ENCODE measurements around the gene IL31RA. TPM values are rescaled to one million over a fixed set of nuclear protein-coding genes. Genes with fewer than 3 reads are reported as not detected.

IL31RA gene
- total and polyA plus RNA-seq, 2 experiments from 2014 or later = not detected

GRCh38 chr5:55929020-55929799 is 78.1 kb downstream of the IL31RA start:
- Histone ChIP-seq H3K27me3 (no peaks in the 10 kb centered on the region), H3K27ac (no peak overlapping the region), H3K36me3 (no peaks in the 10 kb centered on the region), H3K4me3 (no peak overlapping the region), H3K9me3 (ENCODE audit: low read depth) (no peaks in the 10 kb centered on the region), H3K4me1 (ENCODE audit: low read depth) (no peaks in the 10 kb centered on the region)
- no peak for TF ChIP-seq CTCF (IDR thresholded peaks at IDR 0.05; ENCODE audit: low read depth, low read length)
- no peak for DNase-seq (ENCODE audit: low read depth in 1 of 2, low spot score in 1 of 2)

- DNase-seq (ENCODE audit: low read depth in 1 of 2, low spot score in 1 of 2) = no peak
- Histone ChIP-seq H3K4me3 (no peak overlapping the region), H3K27ac (no peak overlapping the region), H3K9me3 (ENCODE audit: low read depth) (no peaks in the 10 kb centered on the region), H3K36me3 (peaks cover 2% of the 10 kb centered on the region), H3K27me3 (no peaks in the 10 kb centered on the region), H3K4me1 (ENCODE audit: low read depth) (no peaks in the 10 kb centered on the region)
- no peak for TF ChIP-seq CTCF (IDR thresholded peaks at IDR 0.05; ENCODE audit: low read depth, low read length)
Measured at GRCh38 chr5:55932700-55933099, 81.5 kb downstream of the IL31RA start.

GRCh38 chr5:55933377-55934114 is 82.4 kb downstream of the IL31RA start:
- TF ChIP-seq CTCF (IDR thresholded peaks at IDR 0.05; ENCODE audit: low read depth, low read length) = no peak
- no peak overlapping the region for H3K4me3 ChIP-seq
- H3K4me1 ChIP-seq (ENCODE audit: low read depth) = no peaks in the 10 kb centered on the region
- no peaks in the 10 kb centered on the region for H3K9me3 ChIP-seq (ENCODE audit: low read depth)
- no peak overlapping the region for H3K27ac ChIP-seq
- H3K36me3 ChIP-seq = peaks cover 7% of the 10 kb centered on the region
- no peak for DNase-seq (ENCODE audit: low read depth in 1 of 2, low spot score in 1 of 2)
- no peaks in the 10 kb centered on the region for H3K27me3 ChIP-seq

- Histone ChIP-seq H3K4me3 (no peak overlapping the region), H3K4me1 (ENCODE audit: low read depth) (no peaks in the 10 kb centered on the region), H3K9me3 (ENCODE audit: low read depth) (no peaks in the 10 kb centered on the region), H3K27me3 (no peaks in the 10 kb centered on the region), H3K27ac (no peak overlapping the region), H3K36me3 (peaks cover 8% of the 10 kb centered on the region)
- DNase-seq (ENCODE audit: low read depth in 1 of 2, low spot score in 1 of 2) = peak in 1 of 2 donors; percentile 38
- TF ChIP-seq CTCF (IDR thresholded peaks at IDR 0.05; ENCODE audit: low read depth, low read length) = no peak
Measured at GRCh38 chr5:55934115-55934613, 83.0 kb downstream of the IL31RA start.

- no peak overlapping the region for H3K27ac ChIP-seq
- H3K4me1 ChIP-seq (ENCODE audit: low read depth) = no peaks in the 10 kb centered on the region
- TF ChIP-seq CTCF (IDR thresholded peaks at IDR 0.05; ENCODE audit: low read depth, low read length) = no peak
- no peak overlapping the region for H3K4me3 ChIP-seq
- no peaks in the 10 kb centered on the region for H3K27me3 ChIP-seq
- H3K36me3 ChIP-seq = peaks cover 14% of the 10 kb centered on the region
- H3K9me3 ChIP-seq (ENCODE audit: low read depth) = no peaks in the 10 kb centered on the region
- DNase-seq (ENCODE audit: low read depth in 1 of 2, low spot score in 1 of 2) = no peak
Measured at GRCh38 chr5:55934720-55935119, 83.6 kb downstream of the IL31RA start.
